Stimulated activated naive CD8-positive, alpha-beta T cell treated with anti-CD3 and anti-CD28 coated beads, Interleukin-15, Interleukin-2, amounts not matched to agents 100 ng/mL and 50 ng/mL, for 24 hours (primary cell): Measurements from ENCODE around the gene PRDM16.
A peak's percentile ranks its signal among the peaks of the same experiment; 100 is the strongest.

ENCODE experiments used
- H3K27ac Mint-ChIP-seq: one replicate; pipeline ENCODE4 v1.8.0; 2021; ENCODE audit warnings: mild to moderate bottlenecking, mixed read lengths
- H3K27me3 Mint-ChIP-seq: one replicate; pipeline ENCODE4 v1.8.0; 2021; ENCODE audit warnings: mixed read lengths
- H3K36me3 Mint-ChIP-seq: one replicate; pipeline ENCODE4 v1.8.0; 2021; ENCODE audit warnings: low read depth, mixed read lengths
- H3K4me1 Mint-ChIP-seq: one replicate; pipeline ENCODE4 v1.8.0; 2021; ENCODE audit warnings: low read depth, mixed read lengths
- H3K4me3 Mint-ChIP-seq: one replicate; pipeline ENCODE4 v1.8.0; 2021; ENCODE audit warnings: mild to moderate bottlenecking, mixed read lengths
- H3K9me3 Mint-ChIP-seq: one replicate; pipeline ENCODE4 v1.8.0; 2021; ENCODE audit warnings: mixed read lengths

The PRDM16 gene

DNA sequence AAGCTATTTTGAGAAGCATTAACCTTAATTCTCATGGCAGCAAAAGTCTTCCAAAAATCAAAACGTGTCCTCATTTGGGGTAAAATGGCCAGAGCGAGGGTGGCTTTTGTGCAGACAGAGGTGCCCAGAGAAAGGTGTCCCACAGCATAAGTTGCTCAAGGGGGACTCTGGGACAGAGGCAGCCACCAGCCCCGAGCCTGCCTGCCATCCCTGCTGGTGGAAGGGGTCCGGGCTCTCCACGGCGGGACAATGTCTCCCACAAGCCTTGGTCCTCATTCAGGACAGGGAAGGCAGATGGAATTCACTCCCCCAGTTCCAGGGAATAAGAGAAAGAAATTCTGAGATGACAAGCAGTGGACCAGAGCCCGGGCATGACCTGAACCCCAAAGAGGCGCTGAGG, 372.9 kb downstream of the PRDM16 start:
- H3K27ac Mint-ChIP-seq: no peak overlapping the region
- no peaks in the 10 kb centered on the region for H3K4me1 Mint-ChIP-seq

DNA sequence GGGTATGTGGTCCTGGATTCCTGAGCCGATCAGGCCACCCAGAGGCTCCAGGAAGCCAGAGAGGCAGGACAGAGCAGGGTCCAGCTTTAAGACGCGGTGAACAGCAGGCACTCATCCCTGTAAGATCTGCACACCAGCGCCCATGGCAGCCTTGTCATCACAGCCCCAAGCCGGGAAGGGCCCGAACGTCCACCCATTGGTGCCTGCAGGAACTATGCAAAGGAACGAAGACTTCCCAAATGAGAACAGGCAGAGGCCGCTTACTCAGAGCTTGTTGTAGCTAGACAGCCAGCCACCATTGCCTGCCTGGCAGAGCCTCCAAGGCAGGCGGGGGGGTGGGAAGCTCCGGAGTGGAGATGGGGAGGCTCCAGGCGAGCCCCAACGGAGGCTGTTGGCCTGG, 373.3 kb downstream of the PRDM16 start:
- Mint-ChIP-seq H3K27ac (no peak overlapping the region), H3K4me3 (no peak overlapping the region), H3K27me3 (peaks cover 8% of the 10 kb centered on the region), H3K4me1 (no peaks in the 10 kb centered on the region), H3K9me3 (no peaks in the 10 kb centered on the region), H3K36me3 (no peaks in the 10 kb centered on the region)

More for the DNA sequence above, 372.9 kb downstream of the PRDM16 start:
- Mint-ChIP-seq H3K27me3 (peaks cover 8% of the 10 kb centered on the region), H3K4me3 (no peak overlapping the region), H3K9me3 (no peaks in the 10 kb centered on the region), H3K36me3 (no peaks in the 10 kb centered on the region)

DNA sequence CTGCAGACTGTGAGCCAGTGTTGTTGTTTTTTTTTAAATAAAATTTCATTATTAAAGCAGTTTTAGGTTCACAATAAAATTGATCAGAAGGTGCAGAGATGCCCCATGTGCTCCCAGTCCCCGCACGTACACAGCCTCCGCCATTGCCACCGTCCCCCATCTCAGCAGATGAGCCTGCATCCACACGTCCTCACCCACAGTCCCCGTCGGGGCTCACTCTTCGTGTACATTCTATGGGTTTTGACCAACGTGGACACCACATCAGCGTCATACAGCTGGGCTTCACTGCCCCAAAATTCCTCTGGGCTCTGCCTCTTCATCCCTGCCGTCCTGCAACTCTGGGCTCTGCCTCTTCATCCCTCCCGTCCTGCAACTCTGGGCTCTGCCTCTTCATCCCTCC, 373.9 kb downstream of the PRDM16 start:
- Mint-ChIP-seq H3K27ac (no peak overlapping the region), H3K9me3 (peaks cover 3% of the 10 kb centered on the region), H3K4me3 (no peak overlapping the region), H3K36me3 (no peaks in the 10 kb centered on the region), H3K4me1 (no peaks in the 10 kb centered on the region), H3K27me3 (peaks cover 8% of the 10 kb centered on the region)

DNA sequence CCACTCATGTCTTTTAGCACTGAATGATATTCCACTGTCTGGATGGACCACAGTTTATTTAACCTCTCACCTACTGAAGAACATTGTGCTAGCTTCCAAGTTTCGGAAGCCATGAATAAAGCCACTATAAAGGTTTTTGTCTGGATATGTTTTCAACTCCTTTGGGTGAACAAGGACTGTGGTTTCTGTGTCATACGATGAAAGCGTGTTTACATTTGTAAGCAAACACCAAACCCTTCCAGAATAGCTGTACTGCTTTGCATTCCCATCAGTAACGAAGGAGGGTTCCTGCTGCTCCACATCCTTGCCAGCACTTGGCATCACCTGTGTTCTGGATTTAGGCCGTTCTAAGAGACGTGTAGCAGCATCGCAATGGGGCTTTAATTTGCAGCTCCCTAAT, 374.8 kb downstream of the PRDM16 start:
- Mint-ChIP-seq H3K4me3 (no peak overlapping the region), H3K4me1 (no peaks in the 10 kb centered on the region), H3K36me3 (no peaks in the 10 kb centered on the region), H3K27me3 (peaks cover 8% of the 10 kb centered on the region), H3K27ac (no peak overlapping the region), H3K9me3 (peaks cover 6% of the 10 kb centered on the region)

DNA sequence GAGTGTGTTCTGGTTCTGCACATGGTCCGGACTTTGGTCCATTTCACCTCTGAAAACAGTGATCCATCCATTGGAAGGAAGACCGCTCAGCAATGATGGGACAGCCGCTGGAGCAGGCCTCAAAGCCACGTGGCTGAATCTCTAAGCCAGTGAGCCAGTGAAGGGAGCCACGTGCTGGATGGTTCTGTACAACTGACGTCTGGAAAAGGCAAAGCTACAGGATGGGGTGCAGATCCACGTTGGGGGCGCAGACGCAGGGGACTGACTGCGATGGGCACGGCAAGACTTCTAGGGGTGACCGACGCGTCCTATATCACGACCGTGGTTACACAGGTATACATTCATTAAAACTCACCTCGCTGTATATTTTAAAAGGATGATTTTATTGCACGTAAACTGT, 375.3 kb downstream of the PRDM16 start:
- Mint-ChIP-seq H3K36me3 (no peaks in the 10 kb centered on the region), H3K27ac (no peak overlapping the region), H3K9me3 (peaks cover 6% of the 10 kb centered on the region), H3K4me1 (no peaks in the 10 kb centered on the region), H3K27me3 (peaks cover 8% of the 10 kb centered on the region), H3K4me3 (no peak overlapping the region)

DNA sequence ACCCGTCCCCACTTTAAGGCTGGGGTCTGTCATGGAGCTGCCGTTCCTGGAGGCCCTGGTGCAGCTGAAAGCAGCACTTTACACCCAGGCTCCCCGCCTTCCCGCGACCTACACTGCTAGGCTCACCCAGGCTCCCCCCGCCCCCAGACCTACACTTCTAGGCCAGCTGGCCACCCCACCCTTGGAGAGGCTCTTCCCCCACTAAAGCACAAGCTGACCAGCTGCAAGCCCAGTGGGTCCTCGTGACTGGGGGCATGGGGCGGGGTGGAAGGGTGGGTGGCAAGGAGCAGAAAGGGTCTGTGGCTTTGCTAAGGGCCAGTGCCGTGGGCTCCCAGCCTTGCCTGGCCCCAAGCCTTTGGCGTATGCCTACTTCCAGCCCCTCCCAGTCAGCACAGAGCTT, 375.7 kb downstream of the PRDM16 start:
- Mint-ChIP-seq H3K9me3 (peaks cover 6% of the 10 kb centered on the region), H3K27me3 (peaks cover 11% of the 10 kb centered on the region), H3K4me3 (no peak overlapping the region), H3K36me3 (no peaks in the 10 kb centered on the region), H3K4me1 (no peaks in the 10 kb centered on the region), H3K27ac (no peak overlapping the region)

DNA sequence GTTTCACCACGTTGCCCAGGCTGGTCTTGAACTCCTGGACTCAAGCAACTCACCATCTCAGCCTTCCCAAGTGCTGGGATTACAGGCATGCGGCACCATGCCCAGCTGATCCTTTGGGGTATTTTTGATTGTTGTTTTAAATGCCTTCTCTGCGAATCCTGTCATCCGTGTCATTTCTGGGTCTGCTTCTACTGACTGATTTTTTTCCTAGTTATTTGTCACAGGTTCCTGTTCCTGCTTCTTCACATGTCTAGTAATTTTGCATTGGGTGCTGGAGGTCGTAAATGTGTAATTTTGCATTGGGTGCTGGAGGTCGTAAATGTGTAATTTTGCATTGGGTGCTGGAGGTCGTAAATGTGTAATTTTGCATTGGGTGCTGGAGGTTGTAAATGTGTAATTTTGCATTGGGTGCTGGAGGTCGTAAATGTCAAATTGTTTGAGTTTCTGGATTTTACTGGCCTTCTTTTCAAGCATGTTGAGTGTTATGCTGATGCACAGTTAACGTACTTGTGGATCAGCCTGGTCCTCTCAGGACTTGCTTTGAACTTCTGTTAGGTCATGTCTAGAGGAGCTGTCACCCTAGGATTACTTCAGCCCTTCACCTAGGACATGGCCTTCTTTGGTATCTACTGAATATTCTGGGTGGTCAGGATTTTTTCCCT, 381.3 kb downstream of the PRDM16 start:
- Mint-ChIP-seq H3K4me3 (no peak overlapping the region), H3K9me3 (peaks cover 6% of the 10 kb centered on the region), H3K36me3 (no peaks in the 10 kb centered on the region), H3K27me3 (peaks cover 8% of the 10 kb centered on the region), H3K27ac (no peak overlapping the region), H3K4me1 (peaks cover 2% of the 10 kb centered on the region)

DNA sequence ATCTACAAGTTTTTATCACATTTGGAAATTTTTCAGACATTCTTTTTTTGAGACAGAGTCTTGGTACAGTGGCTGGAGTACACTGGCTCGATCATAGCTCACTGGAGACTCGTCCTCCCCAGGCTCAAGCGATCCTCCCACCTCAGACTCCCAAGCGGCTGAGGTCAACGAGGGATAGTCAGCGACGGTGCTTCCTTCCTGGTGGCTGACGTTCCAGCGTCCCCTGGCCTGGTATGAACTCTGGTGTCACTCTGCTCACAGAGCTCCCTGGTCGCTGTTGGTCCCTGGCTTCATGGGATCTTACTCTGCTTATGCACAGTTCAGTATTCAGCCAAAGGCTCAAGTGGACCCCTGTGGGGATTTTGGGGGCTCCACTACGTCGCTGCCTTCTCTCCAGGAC, 382.0 kb downstream of the PRDM16 start:
- Mint-ChIP-seq H3K9me3 (peaks cover 6% of the 10 kb centered on the region), H3K4me3 (no peak overlapping the region), H3K36me3 (no peaks in the 10 kb centered on the region), H3K27me3 (peaks cover 8% of the 10 kb centered on the region), H3K27ac (no peak overlapping the region), H3K4me1 (peaks cover 2% of the 10 kb centered on the region)

DNA sequence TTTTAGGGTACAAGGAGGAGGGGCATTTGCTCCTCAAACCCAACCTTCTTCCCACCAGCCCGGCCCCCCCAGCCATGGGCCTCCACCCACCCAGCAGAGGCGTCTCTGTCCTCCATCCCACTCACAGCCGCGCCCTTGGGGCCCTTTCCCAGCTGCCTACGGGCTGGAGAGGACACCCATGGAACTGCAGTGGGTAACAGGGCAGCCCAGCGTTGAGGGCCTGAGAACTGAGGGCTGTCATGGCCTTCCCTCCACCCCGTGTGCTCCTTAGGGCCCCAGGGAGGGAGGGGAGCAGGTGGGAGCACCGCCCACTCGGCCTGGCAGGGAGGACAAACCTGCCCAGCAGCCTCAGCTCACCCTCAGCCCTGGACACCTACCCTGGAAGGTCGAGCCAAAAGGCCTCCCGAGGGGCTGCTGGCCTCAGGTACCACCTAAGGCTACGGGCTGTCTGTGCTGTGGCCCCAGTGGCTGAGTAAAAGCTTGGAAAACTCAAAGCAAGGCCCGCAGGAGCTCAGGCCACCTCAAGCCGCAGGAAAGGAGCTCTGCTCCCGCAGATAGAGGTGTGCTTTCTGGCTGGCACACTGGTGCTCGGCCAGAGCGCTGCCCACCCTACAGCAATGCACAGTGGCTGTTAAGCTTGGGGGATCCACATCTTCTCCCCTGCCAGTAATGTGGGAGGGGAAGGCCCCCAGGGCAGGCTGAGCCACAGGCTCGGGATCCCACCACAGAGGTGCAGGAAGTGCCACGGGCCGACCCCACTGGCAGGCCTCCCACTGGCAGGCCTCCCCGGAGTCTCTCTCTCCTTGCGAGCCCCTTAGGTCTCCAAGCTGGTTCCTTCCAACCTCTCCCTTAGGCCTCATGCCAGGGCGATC, 383.2 kb downstream of the PRDM16 start:
- Mint-ChIP-seq H3K36me3 (no peaks in the 10 kb centered on the region), H3K4me3 (no peak overlapping the region), H3K9me3 (peaks cover 6% of the 10 kb centered on the region), H3K4me1 (peaks cover 2% of the 10 kb centered on the region), H3K27me3 (peaks cover 8% of the 10 kb centered on the region), H3K27ac (no peak overlapping the region)

DNA sequence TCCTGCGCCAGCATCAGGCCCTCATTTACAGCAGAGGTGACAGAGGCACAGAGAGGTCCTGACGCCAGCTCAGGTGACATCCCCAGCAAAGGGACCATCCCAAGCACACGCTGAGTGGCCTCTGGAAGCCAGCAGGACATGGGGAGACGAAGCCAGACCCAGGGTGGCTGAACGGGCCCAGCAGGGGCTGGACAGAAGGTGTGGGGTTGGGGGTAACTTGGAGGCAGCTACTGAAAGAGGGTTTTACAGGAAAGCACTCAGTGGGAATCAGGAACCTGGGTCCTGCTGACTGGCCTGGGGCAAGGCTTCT, 383.8 kb downstream of the PRDM16 start:
- Mint-ChIP-seq H3K4me1 (peaks cover 2% of the 10 kb centered on the region), H3K9me3 (peaks cover 4% of the 10 kb centered on the region), H3K27ac (no peak overlapping the region), H3K27me3 (peaks cover 8% of the 10 kb centered on the region), H3K36me3 (no peaks in the 10 kb centered on the region), H3K4me3 (no peak overlapping the region)

DNA sequence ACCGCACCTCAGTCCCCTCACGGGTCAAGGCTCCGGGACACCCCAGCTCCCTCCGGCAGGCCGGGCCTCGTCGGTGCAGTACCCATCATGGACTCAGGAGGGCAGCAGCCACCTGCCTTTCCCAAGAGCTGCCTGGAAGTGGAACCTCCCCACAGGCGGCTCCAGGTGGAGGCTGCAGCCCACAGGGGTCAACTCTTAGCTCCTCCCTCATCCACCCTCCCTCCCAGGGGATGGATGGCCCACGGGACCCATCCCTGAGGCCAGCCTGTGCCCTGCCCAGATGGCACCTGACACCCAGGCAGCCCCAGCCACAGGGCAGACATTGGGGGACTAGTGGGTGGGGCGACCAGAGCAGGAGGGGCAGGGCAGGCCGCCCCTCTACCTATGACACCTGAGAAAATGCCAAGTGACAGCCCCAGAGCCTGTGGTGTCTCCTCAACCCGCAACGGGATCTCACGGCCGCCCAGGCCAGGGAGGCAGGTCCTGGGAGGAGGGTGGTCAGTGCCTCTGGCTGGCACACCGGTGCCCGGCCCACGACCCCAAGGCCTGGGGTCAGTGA, 384.3 kb downstream of the PRDM16 start:
- H3K4me3 Mint-ChIP-seq: no peak overlapping the region
- peaks cover 8% of the 10 kb centered on the region for H3K27me3 Mint-ChIP-seq

DNA sequence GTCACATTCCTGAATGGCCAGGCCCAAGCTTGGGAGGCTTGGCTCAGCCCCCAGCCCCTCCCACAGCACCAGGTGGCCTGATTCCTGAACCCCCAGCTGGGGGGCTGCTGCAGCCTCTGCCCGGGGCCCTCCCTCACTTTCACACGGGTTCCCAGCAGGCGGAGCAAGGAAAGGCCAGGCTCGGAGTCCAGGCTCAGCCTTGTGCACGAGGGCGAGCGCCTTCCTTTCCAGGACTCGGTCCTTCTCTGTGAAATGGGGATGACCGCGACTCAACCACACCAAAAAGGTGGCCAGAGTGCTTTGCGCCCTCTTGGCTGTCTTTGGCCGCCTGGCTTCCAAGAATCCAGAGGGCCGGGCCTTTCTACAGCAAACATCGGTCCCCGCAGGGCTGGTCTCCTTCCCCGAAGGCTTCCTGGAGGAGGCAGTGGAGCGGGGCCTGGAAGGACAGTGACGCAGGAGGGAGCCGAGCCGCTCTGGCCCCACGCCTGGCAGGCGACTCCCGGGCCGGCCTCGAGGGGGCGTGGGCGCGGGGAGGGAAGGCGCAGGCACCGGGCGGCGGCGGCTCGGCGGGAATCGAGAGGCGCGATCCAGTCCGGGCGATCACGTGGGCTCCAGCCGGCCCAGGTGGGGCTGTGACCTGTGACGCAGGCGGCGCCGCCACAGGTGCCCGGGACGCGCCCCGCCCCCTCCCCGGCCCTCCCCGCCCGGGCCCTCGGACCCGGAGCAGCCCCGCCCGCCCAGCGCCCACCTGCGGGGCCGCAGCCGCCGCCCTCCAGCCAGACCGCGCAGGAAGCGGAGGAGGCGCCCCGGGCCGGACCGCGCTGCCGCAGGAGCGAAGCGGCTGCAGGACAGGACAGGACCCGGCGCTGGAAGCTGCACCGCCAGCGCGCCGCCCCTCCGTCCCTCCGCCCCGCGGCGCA, 385.1 kb downstream of the PRDM16 start, which contains the start of gene ARHGEF16:
ARHGEF16 (plus strand) TSS at position 775 of the 920 bp plus-strand sequence. CDS start 8,420 bp downstream, outside the sequence.
- Mint-ChIP-seq H3K4me1 (peaks cover 2% of the 10 kb centered on the region), H3K36me3 (no peaks in the 10 kb centered on the region), H3K9me3 (no peaks in the 10 kb centered on the region), H3K4me3 (peak within 1 kb of the TSS; percentile 51), H3K27me3 (peaks cover 8% of the 10 kb centered on the region), H3K27ac (no peak within 1 kb of the TSS)

More for the DNA sequence above, 384.3 kb downstream of the PRDM16 start:
- H3K4me1 Mint-ChIP-seq: peaks cover 2% of the 10 kb centered on the region
- H3K36me3 Mint-ChIP-seq: no peaks in the 10 kb centered on the region
- H3K9me3 Mint-ChIP-seq: no peaks in the 10 kb centered on the region
- no peak overlapping the region for H3K27ac Mint-ChIP-seq

DNA sequence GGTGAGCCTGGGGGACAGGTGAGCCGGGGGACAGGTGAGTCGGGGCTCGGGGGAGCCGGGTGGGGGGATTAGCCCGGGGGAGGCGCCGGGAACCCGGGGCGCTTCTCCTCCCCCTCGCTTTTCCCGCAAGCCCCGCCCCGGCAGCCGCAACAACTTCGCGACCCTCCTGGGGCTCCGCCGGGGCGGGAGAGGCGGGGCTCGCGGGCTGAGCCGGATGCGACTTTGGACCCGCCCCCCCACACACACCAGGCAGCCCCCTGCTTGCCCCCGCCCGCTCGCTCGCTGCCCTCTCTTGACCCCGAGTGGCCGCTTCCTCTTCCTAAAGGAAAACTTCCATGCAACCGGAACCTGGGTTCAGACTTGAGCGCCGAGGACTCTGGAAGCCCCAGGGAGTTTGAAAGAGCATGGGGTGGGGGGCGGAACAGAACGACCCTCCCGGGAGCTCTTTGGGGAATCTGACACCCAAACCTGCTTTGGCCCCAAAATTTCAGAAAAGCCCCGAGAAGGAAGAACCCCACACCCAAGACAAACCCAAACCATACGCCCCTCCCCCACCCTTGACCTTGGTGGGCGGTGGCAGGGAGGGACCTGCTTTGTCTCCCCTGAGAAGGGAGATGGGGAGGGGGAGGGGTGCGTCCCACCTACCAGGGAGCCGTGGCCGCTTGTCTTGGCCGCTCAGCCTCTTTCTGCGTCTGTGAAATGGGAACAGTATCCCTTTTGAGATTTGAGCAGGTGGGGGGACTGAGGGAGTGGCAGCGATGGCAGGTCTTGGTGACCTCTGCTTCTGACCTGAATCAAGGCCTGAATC, 386.0 kb downstream of the PRDM16 start:
- Mint-ChIP-seq H3K27me3 (peaks cover 4% of the 10 kb centered on the region), H3K4me3 (peak overlapping the region; percentile 51), H3K9me3 (no peaks in the 10 kb centered on the region), H3K4me1 (peaks cover 2% of the 10 kb centered on the region), H3K27ac (no peak overlapping the region), H3K36me3 (no peaks in the 10 kb centered on the region)
